ENCODE measurements around the gene CARNS1. TPM values are rescaled to one million over a fixed set of nuclear protein-coding genes. Genes with fewer than 3 reads are reported as not detected.

CARNS1 gene
- total and polyA plus RNA-seq, 10 of the 15 experiments (the other 5 are each of a cell fraction or from before 2014, with no cell fraction given) = 0.02 to 0.14 (median 0.10) TPM; not detected in 3

- no peak for TF ChIP-seq MYC (IDR thresholded peaks at IDR 0.05; ENCODE audit: insufficient read depth, insufficient read length, insufficient replicate concordance, low read length, severe bottlenecking)
- no peak for TF ChIP-seq SUZ12 (IDR thresholded peaks at IDR 0.05; ENCODE audit: unreplicated experiment)
- TF ChIP-seq EP300 (IDR thresholded peaks at IDR 0.05; ENCODE audit: borderline replicate concordance in 1 of 2, control insufficient read depth in 1 of 2, low read depth in 2 of 2, low read length in 2 of 2) = peak in 1 of 2 experiments; percentile 3; a peak in 2 of 4 replicates
- no peak for TF ChIP-seq YBX1 (IDR thresholded peaks at IDR 0.05)
- no peak for TF ChIP-seq ESRRA (IDR thresholded peaks at IDR 0.05; ENCODE audit: low read length)
- TF ChIP-seq SIN3A (IDR thresholded peaks at IDR 0.05; ENCODE audit: low read depth, low read length) = no peak
- TF ChIP-seq IKZF1 (conservative IDR thresholded peaks at IDR 0.05) = peak; percentile 74
- no peak for TF ChIP-seq BMI1 (IDR thresholded peaks at IDR 0.05; ENCODE audit: borderline replicate concordance)
- no peak for TF ChIP-seq MEF2A (IDR thresholded peaks at IDR 0.05; ENCODE audit: insufficient read depth, low read depth, low read length)
- TF ChIP-seq CBX5 (IDR thresholded peaks at IDR 0.05; ENCODE audit: low read depth) = no peak
- TF ChIP-seq ZNF622 (IDR thresholded peaks at IDR 0.05) = no peak
- no peak for TF ChIP-seq CEBPB (IDR thresholded peaks at IDR 0.05; ENCODE audit: borderline replicate concordance in 1 of 2, low read depth in 2 of 2, low read length in 2 of 2)
- TF ChIP-seq, protein P1, sequence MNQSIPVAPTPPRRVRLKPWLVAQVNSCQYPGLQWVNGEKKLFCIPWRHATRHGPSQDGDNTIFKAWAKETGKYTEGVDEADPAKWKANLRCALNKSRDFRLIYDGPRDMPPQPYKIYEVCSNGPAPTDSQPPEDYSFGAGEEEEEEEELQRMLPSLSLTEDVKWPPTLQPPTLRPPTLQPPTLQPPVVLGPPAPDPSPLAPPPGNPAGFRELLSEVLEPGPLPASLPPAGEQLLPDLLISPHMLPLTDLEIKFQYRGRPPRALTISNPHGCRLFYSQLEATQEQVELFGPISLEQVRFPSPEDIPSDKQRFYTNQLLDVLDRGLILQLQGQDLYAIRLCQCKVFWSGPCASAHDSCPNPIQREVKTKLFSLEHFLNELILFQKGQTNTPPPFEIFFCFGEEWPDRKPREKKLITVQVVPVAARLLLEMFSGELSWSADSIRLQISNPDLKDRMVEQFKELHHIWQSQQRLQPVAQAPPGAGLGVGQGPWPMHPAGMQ (IDR thresholded peaks at IDR 0.05; ENCODE audit: borderline replicate concordance) = no peak
- peak; percentile 19; the same call in 1 of the 2 replicates for TF ChIP-seq NR2F1 (conservative IDR thresholded peaks at IDR 0.05)
- peak; percentile 56 for TF ChIP-seq SP1 (IDR thresholded peaks at IDR 0.05; ENCODE audit: low read depth, low read length)
- TF ChIP-seq NFYA (IDR thresholded peaks at IDR 0.05; ENCODE audit: borderline replicate concordance, low read depth, low read length) = no peak
- TF ChIP-seq HDGF (IDR thresholded peaks at IDR 0.05) = 0 out of 2 replicates have a peak, but pooled peaks have one; percentile 23
- peak; percentile 50 for TF ChIP-seq CBFB (IDR thresholded peaks at IDR 0.05; ENCODE audit: low read depth)
- no peak for TF ChIP-seq RAD51 (IDR thresholded peaks at IDR 0.05)
- TF ChIP-seq CHD1 (IDR thresholded peaks at IDR 0.05; ENCODE audit: low read depth, low read length) = peak; percentile 35
- no peak for TF ChIP-seq ZNF217 (IDR thresholded peaks at IDR 0.05)
- no peak for TF ChIP-seq KLF5 (IDR thresholded peaks at IDR 0.05; ENCODE audit: partially characterized antibody)
- TF ChIP-seq SREBF2 (IDR thresholded peaks at IDR 0.05; ENCODE audit: low read length) = no peak
- TF ChIP-seq SIX5 (IDR thresholded peaks at IDR 0.05; ENCODE audit: low read depth, low read length, severe bottlenecking) = no peak
- no peak for TF ChIP-seq HCFC1 (IDR thresholded peaks at IDR 0.05; ENCODE audit: low read length)
- TF ChIP-seq RELB (IDR thresholded peaks at IDR 0.05; ENCODE audit: low read depth) = no peak
- TF ChIP-seq HDAC6 (IDR thresholded peaks at IDR 0.05; ENCODE audit: unreplicated experiment) = no peak
- no peak for TF ChIP-seq NR2C1 (IDR thresholded peaks at IDR 0.05)
- TF ChIP-seq TBL1XR1 (IDR thresholded peaks at IDR 0.05; ENCODE audit: low read depth, low read length) = no peak
- peak; percentile 66; the same call in 1 of the 3 replicates for TF ChIP-seq POU2F2 (IDR thresholded peaks at IDR 0.05; ENCODE audit: borderline replicate concordance, low read depth, low read length)
- 0 out of 2 replicates have a peak, but pooled peaks have one; percentile 19 for TF ChIP-seq MXI1 (IDR thresholded peaks at IDR 0.05; ENCODE audit: low read depth, low read length)
- no peak for TF ChIP-seq LARP7 (IDR thresholded peaks at IDR 0.05)
These were observed 21.8 kb downstream of the CARNS1 start, which contains the start of gene PTPRCAP (continued) for GRCh38 chr11:67437082-67437808.
